ENCODE results near the gene DDX53.

The DDX53 gene

DNA sequence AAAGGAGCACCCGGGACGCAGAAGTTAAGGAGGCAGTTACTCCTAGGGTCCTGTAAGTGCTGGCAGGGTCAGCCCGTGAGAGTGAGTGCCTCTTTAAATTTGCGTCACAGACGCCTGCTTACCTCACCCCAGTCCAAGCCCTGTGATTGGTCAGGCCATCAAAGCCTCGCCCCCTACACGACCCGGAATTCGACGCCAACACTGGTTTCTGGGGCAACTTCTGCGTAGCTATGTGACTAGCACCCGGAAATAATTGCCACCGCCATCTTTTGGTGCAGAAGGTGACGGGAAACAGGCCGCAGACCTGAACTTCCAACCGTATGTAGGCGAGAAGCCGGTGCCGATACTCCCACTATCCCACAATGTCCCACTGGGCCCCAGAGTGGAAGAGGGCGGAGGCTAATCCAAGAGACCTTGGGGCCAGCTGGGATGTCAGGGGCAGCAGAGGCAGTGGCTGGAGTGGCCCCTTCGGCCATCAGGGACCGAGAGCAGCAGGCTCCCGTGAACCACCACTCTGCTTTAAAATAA is at the start of gene DDX53:
Gene DDX53 (plus strand): TSS at position 265 of the 528 bp plus-strand sequence. CDS start 98 bp downstream, at position 363.
- DNase-seq = no peak

- DNase-seq = no peak
Observed at GRCh38 chrX:22950269-22951266, 49.2 kb upstream of the DDX53 start.

- DNase-seq = peak; percentile 25
Observed at GRCh38 chrX:22952010-22952409, 47.8 kb upstream of the DDX53 start.

DNA sequence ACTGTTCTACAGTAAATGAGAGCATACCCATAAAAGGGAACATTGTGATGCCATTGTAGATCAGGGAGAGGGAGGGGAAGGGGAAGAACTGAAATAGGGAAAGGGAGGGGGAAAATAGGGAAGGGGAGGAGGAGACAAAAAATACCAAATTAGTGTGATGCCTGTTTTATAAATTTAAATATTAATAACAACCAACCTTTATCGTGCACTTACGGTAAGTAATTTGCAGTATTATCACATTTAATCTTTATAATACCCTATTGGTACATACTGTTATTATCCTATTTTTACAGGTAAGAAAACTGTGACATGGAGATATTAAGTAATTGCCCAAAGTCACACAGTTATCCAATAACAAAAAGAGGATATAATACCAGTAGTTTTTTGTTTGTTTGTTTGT is 41.5 kb upstream of the DDX53 start:
- no peak for DNase-seq

DNA sequence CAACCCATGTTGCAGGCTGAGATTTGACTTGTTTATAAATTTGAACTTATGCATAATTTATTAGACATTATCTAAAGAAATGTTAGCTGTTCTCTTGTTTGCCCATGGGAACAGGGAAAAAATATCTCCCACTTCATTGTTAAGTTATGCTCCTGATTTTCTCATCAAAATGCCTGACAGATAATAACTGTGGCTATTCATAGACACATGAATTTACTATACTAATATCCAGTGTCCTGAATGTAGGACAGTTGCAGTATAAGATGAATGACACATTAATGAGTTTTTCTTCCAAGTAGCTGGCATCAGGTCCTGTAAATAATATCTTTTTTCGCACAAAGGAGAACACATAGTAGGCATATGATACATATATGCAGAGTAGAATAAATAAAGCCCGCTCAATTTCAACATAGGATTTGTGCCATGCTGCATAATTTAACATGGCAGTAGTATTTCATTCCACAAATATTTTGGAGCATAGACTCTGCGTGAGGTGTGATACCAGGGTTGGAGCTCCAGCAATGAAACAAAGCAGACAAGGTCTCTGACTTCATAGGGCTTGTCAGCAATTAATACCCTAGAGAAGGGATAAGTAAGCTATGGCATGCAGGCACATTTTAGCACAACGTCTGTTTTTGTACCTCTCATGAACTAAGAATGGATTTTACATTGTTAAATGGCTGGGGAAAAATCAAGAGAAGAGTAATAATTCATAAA is 40.4 kb upstream of the DDX53 start:
- DNase-seq = no peak

GRCh38 chrX:22963196-22963595 is 36.6 kb upstream of the DDX53 start:
- no peak for DNase-seq

DNA sequence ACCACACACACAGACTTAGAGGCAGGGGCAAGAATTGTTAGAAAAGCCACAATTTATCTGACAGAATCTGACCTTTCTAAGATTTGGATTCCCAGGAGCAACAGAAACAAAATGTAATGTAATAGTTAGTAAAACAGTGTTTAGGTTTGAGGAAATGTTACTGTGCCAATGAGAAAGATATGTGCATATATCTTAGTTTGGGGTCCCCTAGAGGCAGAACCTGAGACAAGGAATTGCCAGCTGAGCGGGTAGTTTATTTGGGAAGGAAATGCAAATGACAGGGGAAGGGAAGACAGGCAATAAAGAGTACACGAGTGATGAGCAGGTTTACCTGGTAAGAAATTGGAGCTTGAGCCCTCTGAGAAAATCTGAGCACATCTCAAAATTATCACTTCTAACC is 31.3 kb upstream of the DDX53 start:
- no peak for DNase-seq

DNA sequence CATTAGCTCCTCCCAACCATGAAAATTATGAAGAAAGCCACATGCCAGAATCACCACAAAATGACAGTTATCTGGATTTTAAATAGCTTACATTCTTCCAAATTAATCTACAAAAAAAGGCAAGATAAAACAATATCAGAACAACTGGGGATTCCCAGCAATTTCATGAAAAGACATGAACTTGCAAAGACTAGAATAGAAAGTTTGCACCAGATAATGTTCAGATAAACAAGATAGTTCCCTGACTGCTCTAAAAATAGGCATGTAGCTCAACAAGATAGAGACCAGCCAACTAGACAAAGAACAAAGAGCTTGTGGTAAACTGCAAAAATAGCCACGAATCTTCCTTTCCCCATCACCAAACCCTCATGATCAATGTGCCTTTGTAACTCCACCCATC is 30.3 kb upstream of the DDX53 start:
- DNase-seq = no peak

- DNase-seq = no peak
Observed at GRCh38 chrX:22970861-22971260, 28.9 kb upstream of the DDX53 start.

DNA sequence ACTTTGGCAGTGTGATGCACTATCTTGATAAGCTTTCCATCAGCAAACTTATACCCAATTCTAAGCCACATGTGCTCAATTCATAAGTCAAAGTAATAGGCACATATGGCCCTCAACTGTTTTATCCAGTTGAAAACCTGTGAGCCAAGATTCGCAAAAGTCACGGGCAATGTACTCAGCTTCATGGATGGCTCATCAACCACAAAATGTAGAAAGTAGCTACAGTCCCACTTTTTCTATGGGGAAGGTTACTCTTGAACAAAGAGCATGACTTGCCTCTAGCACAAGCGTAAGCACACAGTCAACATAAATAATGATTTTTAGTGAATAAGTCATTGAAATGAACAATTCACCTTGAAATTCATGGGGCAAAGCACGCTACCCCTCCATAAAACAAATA is 25.1 kb upstream of the DDX53 start:
- DNase-seq = no peak

- DNase-seq = no peak
Observed at GRCh38 chrX:22975786-22976185, 24.0 kb upstream of the DDX53 start.

- no peak for DNase-seq
Observed at GRCh38 chrX:22985958-22986357, 13.8 kb upstream of the DDX53 start.

DNA sequence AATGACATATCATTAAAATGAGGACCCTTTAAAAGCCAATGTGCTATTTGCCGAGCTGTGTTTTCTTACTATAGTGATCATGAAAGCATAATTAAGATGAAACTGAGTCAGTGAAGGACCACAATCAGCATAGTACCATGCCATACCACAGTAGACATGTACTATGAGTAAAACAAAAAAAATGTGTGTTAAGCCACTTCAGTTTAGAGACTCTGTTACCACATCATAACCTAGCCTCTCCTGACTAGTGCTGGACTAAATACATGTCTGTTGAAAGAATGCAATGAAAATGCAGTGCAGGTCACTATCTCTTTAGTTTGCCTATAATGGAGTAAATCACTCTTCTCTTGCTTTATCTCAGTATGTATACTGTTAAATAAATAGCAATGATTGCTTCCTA is 12.3 kb upstream of the DDX53 start:
- DNase-seq = no peak

DNA sequence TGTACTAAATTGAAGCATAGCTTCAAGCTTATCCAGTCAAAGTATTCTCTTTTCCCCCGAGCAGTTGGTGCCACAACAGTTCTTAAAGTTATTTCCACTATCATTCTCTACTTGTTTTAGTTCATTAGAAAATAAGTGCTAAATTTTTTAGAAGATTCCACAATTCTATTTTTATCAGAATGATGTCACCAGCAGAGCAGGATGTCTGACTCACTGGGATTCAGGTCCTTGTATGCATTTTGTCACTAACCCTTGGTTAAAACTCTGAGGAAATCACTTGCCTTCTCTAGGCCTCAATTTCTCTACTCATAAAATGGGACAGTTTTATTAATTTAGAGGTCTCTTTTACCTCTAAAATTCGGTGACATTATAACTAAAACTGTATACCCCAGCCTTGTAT is 3.4 kb downstream of the DDX53 start:
- no peak for DNase-seq

DNA sequence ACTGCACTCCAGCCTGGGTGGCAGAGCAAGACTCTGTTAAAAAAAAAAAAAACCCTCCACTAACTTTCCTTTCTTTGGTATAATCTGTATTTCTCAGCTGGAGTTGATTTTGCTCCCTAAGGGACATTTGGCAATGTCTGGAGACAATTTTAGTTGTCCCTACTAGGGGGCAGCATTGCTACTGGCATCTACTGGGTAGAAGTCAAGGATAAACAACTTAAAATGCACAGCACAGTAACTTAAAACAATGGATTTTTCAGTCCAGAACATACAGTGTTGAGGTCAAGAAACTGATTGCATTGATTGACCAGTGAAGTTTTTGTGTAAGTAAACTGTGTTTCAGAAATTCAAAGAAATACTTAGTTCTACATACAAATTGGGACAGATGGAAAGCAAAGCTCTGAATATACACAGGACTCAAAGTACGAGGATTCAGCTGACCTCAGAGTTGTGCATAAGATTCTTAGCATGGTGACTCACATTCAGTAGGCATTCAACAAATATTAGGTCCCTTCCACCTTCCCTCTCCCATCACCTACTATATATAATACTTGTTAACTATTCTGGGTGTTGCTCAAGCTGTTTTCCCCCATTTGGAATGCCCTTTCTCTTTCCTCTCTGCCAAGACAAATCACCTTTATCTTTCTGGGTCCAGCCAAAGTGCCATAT is 8.8 kb downstream of the DDX53 start:
- DNase-seq = peak; percentile 16 to 42

DNA sequence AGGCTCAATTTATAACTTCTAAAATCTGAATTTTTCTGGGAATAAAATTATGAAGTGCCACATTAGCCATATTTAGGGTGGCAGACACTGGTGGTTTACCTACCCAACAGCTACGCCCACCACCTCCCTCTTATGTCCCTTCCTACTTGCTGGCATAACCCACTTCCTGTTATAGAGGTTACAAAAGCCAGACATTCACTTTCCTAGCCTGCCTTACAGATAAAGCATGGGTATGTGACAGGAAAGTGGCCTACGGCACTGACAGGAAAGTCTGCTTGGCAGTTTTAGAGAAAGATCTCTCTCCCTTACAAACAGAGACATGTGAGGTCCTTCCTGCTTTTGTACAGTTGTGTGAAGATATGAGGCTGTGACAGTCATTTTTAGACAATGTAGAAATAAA is 12.4 kb downstream of the DDX53 start:
- DNase-seq = peak; percentile 59 to 80

DNA sequence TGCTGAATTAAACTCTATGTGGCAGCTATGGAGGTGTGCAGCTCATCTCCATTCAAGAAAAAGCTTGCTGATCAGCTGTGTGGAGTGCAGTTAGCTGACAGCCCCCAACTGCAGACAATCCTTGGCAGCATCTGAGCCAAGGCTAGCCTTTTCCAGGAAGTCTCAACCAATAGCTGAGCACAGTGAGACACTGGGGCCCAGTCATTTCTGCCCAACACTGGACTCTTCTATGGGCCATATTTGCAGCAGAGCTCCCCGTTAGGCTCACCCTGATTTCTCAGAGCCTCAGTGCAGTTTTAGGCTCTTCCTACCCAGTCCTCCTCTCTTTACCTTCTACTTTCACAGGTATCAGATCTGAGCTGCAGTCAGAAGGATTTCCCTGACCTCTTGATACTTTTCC is 12.9 kb downstream of the DDX53 start:
- DNase-seq = peak in 1 of 2 experiments; percentile 40

DNA sequence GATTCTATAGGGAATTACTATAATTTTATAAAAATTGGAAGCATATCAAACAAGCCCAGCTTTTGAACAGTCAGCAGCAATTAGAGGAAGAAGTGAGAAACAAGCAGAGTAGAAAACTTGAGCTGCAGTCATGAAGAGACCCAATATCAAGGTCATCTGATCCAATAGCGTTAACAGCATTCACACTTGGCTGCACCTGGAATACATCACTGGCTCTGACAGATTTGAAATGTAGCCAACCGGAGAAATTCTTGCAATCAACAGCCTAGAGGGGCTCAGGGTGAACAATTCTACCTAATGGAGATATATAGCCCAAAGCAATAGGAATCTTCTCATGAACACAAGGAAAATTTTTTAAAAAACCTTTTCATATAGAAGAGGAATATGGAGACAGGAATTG is 13.6 kb downstream of the DDX53 start:
- no peak for DNase-seq

GRCh38 chrX:23031600-23031999 is 31.8 kb downstream of the DDX53 start:
- no peak for DNase-seq

GRCh38 chrX:23035493-23035892 is 35.7 kb downstream of the DDX53 start:
- DNase-seq = no peak

GRCh38 chrX:23046443-23046842 is 46.7 kb downstream of the DDX53 start:
- DNase-seq = no peak

- no peak for DNase-seq
Observed at GRCh38 chrX:23048806-23049573, 49.2 kb downstream of the DDX53 start.

Data from Kasumi-1 (cell line).